Activated CD8-positive, alpha-beta memory T cell treated with anti-CD3 and anti-CD28 coated beads for 1 hour (primary cell): ENCODE results near the gene SULT1E1.

Experiments
- DNase-seq, 2 donors: peaks; one replicate each; pipeline ENCODE4 v3.0.0-alpha.2; 2020; ENCODE audit warnings: low read depth in 1 of 2; ENCODE audit errors: extremely low read depth in 1 of 2

The SULT1E1 gene, protein sequence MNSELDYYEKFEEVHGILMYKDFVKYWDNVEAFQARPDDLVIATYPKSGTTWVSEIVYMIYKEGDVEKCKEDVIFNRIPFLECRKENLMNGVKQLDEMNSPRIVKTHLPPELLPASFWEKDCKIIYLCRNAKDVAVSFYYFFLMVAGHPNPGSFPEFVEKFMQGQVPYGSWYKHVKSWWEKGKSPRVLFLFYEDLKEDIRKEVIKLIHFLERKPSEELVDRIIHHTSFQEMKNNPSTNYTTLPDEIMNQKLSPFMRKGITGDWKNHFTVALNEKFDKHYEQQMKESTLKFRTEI

DNA sequence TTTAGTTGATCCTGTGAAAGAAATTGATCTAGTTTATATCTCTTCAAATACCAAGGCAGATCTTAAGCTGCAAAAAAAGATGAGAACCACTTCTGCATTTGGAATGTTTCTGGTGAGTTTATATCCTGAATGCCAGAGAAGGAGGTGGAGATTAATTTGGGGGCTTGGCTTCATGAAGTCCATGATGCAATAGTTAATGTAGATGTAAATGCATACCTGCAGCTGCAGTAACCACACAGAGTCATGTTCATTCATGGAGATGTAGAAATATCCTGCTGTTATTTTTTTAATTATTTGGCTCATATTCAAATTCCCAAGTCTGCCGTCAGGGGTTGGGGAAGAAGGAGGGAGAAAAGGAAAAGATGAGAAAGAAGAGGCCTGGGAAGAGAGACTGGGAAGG is at the start of gene SULT1E1:
Gene SULT1E1, minus strand, starts transcription at position 94 of the 400 bp plus-strand sequence. CDS start 2,501 bp downstream, outside the sequence.
- no peak for DNase-seq

DNA sequence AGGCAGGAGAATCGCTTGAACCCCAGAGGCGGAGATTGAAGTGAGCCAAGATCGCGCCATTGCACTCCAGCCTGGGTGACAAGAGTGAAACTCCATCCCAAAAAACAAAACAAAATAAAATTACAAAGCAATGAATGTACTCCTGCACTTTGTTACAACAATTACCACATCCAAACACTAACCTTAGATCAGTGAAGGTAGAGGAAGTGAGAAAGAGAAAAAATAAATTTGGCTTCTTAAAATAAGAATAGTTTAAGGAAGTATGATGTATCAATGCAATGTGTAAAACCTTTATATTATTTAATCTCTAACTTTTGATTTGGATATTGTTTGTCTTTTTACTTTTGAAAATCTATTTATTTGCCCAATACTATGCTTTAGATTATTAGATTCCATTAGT is 49.2 kb upstream of the SULT1E1 start:
- DNase-seq = no peak

DNA sequence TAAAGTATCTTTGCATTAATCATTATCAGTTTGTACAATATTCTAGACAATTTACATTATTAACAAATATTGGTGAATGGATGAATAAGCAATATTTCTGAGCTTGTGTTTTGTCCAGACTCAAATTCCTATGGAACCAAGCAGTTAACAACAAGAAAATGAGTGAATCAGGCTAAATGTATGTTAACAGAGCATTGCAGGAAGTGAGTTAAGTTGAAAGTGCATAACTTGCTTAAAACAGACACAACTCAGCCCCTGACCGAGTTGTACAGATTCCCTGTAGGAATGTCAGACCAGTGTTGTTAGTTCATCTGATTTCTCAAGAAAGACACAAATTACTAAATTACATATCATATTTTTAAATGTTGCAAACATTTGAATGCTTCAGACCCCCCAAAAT is 47.2 kb upstream of the SULT1E1 start:
- DNase-seq = no peak

DNA sequence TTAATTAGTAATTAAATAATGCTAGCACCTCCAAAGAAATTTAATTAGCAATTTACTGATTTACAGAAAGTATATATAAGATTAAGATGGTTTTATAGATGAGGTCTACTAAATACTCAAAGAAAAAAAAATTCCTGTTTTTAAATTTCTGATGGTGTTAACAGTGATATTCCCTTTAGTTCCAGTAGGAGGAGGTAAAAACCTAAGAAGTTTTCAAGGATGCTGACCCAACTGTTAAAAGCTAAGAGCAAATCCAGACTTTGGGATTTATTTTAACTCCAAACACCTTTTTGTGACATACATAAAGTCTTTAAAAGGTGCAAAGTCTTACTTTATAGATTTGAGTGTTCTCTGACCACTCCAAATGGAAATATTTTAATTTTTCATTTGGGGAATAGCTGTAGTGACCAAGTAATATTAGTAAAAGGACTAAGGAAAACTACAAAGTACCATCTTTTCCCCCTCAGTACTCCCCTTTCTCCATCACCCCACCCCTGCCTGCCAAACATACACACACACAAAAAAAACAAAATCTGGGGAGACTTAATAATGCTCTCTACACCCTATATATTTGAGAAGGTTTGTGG is 36.7 kb upstream of the SULT1E1 start:
- DNase-seq = no peak

DNA sequence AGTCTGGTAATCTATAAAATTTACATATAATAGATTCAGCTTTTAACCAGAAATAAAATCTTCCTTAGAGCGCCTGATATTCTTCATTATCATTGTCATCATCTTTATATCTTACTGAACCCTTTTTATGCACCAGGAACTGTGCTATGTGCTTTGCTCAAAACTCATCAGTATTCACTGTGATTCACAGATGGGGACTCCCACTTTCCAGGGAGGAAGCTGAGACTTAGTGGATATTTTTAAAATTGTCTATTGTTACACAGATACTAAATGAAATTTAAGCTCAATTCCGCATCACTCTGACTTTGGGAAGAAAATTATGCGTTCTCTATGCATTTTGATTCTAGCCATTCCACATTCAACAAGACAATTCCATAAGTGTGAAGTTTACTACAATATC is 34.8 kb upstream of the SULT1E1 start:
- DNase-seq = no peak

DNA sequence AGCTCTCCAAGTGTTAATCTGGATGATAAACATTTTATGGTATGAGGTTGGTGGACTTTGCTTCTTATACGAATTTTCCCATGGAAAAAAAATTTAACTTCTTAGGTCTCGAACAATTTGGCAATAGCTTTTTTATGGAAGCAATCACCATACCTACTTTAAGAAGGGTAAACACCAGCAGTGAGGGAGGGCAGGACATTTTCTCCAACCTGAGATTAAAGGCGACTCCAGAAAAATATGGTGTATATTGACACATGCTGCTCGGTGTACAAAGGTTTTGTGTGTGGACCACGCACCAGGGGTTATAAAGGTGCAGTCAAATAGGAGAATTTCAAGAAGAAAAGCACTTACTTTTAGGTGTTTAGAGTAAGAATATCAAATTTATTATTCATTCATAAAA is 34.2 kb upstream of the SULT1E1 start:
- DNase-seq = no peak

DNA sequence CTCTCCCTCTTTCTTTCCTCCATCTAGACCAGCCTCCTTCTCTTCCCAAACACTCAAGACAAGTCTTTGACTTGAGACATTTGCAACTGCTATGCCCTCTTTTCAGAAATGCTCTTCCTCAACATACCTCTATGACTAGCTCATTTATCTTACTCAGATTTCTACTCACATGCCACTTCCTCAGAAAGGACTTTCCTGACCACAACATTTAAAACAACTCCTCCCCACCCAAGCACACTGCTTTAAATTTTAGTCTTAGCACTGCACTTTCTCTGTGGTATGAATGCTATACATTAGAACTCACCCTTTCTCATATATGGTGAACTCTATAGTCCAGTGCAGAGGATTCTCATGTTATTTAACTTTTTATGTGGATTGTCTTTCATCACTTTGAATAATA is 28.4 kb upstream of the SULT1E1 start:
- DNase-seq = no peak

DNA sequence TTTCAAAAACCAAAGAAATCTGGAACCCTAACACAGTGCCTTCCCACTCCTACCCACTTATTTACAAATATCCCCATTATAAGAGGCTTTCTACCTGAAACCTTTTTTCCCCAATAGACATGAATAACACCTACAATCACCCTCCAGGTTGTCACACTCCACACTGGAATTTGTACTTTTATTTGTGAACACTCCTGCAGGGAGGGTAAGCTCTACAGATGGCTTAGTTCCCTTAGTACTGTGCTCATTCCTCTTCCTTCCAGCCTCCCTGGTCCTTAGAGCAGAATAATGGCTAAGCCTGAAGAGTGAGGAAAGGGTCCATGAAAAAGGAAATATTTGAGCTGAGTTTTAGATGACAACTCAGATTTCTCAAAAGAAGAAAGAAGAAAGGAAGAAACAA is 22.2 kb upstream of the SULT1E1 start:
- no peak for DNase-seq

DNA sequence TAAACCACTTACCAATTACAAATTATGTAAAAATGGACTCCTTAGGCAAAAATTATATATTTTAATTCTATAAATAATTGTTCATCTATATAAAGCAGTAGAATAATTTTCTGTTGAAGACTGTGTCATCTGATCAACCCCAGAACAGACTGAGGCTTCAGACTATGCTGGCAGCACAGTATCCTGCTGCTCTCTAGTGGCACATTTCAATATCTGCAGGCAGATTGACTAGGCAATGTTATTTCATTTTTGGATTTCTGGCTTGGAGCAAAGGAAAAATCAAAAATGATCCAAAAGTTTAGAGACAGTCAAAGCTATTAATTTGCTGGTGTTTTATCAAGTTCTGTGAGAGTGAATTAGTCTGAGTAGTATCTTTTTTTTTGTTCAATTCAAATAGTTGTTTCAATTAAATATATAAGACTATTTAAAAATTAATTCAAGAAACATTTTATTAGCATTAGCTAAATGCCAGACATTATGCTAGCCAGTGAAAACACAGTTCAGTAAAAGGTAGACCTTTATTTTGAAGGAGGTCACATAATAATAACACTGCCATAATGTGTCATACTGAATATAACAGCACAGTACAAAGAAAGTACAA is 21.3 kb upstream of the SULT1E1 start:
- DNase-seq = no peak

DNA sequence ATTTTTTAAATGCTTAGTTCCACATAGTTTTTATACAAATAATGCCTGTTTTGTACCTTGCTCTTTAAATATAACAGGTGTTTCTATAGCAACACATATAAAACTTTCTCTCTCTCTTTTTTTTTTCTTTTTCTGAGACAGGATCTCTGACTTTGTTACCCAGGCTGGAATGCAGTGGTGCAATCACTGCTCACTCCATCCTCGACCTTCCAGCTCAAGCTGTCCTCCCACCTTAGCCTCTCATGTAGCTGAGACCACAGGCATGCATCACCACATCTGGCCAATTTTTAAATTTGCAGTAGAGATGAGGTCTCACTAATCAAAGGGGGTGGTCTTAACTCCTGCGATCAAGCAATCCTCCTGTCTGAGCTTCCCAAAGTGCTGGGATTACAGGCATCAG is 18.3 kb upstream of the SULT1E1 start:
- DNase-seq = no peak

DNA sequence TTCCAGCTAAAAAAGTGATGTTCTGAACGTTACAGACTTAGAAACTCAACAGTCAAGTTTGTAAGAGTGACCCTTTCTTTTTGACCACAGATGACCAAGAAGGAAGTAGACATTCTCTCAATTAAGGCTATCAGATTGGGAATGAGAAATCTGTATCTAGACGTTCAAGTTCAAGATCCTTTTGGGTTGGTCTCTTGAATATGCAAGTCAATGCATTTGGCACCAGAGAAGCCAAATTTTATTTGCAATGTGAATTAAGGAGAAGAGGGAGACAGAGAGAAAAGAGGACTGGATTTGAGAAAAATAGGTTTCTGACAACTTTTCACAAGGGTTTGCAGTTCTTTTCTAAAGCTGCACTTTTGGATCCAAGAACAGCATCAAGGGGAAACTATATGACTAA is 17.5 kb upstream of the SULT1E1 start:
- no peak for DNase-seq

DNA sequence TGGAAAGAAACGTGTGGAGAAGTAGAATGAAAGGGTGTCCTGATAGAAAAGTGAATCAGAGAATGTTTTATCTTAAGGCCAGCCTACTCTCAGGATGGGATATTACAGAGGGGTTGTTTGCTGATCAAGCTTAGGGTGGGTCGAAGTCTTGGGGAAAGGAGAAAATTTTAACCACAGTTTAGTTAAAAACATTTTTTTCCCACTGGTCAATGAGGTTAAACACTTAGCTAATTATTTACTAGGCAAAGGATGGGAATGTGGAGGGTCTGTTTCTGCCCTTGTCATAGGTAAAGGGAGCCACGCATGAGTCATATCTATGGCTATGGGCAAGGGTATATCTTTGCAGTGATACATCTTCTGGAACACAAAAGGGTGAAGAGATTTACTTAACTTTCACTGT is 16.1 kb upstream of the SULT1E1 start:
- no peak for DNase-seq

DNA sequence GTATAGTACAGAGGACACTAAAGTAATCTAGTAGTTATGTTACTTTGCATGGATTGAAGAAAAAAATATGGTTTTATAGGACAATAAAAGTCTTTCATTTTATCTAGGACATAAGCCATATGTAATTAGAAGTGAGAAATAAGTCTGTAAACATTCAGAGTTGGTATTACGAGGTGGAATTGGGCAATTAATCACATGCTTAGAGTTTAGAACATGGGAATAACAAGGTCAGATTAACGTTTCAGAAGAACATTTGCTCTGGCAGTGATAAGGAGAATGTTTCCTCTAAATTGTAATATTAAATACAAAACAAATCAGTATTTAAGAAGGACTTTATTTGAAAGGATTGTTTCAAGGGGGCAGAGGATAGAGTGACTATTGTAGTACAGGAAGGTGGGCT is 15.6 kb upstream of the SULT1E1 start:
- no peak for DNase-seq

DNA sequence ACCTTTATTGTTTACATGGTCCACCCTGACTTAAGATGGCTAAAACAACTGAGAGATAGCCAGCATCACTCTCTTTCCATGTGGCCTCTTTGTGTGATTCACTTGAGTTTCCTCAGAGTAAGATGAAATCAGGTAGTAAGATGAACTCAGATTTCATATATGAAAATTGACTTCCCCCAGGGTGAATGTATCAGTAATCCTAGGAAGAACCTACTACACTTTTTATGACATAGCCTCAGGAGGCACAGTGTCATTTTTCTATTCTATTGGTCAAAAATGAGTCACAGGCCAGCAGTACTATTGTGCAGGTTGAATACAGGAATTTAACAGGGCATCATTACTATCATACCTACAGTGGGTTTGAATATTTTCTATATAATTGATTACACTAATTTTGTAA is 14.6 kb upstream of the SULT1E1 start:
- no peak for DNase-seq

DNA sequence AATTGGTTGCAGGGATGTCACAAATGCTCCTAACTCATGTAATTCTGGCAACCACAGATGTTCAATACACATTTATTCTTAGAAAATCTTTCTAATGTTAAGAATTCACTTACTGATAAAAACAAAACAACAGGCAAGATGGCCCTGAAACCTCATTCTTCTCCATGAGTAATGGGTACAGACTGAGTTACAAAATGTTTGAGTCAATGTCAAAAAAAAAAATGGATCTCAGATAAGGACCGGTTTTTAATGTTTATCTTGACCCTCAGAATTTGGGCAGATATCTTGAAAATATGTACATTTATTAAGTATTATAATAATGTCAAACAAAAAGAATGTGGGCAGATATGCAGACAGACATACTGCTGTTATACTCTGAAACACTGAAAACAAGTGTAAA is 1.8 kb upstream of the SULT1E1 start:
- DNase-seq = no peak

DNA sequence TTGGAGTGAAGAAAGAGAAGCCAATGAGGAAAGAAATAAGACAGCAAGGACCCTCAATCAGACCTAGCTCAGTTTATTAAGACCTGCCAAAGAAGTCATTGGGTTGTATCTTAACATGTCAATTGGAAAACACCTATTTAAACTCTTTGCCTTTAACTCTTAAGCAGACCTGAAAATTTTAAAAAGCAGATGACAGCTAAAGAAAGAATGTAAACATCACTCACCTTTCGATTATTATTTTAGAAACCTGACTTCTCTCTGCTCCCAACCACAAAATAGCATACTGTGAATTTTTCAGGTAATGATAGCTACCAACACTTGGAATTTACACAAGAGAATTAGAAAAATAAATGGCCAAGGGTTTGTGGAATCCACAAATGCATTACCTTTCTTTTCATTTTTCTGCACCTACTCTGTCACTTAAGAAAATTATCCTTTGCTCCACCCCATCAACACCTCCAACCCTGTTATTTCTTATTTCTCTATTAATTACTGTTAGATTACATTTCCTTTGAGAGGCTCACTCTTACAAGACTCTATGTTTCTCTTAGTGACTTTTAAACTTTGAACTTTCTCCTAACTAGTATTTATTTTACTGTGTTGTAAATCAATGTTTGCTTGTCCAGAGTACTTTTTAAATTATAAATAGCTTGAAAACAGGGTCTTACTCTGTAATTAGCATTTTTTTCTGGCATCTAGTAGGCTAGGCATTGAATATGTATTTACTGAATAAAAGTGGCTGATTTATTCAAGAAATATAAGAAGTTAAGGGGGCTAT is 765 bp upstream of the SULT1E1 start:
- DNase-seq = no peak

DNA sequence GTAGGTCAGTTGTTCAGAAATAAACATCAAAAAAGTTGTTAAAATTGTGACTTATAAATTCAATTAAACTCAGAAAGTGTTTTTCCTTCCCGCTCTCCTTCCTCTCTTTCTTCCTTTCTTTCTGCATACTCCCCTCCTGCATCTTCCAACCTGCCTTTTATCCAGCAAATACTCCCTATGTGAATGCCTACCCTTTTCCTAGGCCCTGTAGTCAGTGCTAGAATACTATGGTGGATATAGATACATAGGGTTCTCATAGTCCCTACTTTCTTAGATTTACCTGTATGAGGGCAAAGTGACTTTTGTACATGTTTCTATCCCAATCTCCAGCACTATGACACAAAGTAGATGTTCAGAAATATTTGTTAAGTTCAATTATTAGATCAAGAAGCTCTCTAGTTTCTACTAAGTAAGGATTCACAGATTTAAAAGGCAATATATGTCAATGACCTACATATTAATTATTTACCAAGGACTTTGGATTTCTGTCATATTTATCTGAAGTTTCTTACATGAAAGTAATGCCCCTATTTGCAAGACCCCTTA is 732 bp downstream of the SULT1E1 start:
- DNase-seq = no peak

DNA sequence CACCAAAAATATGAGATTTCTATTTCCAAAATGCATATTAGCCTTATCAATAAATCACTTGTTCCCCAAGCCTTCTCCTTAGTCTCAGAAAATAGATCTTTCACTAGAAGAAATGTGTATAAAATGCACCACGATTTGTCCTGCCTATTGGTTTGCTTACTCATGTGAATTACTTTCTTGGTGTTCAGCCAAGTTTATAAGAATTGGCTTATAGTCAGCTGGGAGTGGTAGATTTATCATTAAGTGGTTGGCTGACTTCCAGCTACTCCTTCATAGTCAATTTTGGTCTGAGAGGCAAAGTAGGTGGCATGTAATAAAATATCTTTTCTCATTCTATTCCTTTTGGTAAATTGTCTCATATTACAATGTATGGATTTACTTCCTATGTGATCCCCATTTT is 1.3 kb downstream of the SULT1E1 start:
- no peak for DNase-seq

DNA sequence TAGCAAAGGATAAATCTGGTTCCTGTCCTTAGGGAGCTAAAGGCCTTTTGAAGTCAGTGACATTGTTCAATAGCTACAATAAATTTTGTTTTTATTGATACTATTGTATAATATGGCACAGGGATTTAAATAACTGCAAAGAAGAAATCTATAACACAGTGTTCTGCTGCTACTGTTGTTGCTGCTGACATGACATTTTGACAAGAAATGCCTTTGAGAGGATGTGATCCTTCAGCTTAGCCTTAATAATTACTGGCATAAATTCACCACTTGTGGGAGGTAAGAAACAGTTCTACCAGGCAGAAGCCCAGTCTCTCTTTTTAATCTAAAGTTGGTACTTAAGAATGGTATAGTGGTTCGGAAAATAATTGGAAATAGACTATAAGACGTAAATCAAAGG is 4.1 kb downstream of the SULT1E1 start:
- DNase-seq = no peak

DNA sequence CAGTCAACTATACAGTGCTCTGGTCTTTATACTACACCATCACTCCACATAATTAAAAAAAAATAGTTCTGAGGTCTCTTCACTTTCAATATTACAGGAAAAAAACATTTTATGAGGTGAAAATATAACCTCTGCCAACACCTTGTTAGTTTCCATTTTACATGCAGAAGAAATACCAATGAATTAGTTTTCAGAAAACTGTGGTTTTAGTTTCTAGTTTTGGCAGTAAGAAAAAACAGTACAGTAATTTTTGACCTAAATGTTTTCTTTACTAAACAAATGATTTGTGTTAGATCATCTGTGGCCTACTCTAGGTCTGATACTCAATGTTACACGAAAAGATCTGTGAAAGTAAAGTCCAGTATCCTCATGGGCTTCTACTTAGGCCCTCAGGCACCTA is 10.0 kb downstream of the SULT1E1 start:
- no peak for DNase-seq

DNA sequence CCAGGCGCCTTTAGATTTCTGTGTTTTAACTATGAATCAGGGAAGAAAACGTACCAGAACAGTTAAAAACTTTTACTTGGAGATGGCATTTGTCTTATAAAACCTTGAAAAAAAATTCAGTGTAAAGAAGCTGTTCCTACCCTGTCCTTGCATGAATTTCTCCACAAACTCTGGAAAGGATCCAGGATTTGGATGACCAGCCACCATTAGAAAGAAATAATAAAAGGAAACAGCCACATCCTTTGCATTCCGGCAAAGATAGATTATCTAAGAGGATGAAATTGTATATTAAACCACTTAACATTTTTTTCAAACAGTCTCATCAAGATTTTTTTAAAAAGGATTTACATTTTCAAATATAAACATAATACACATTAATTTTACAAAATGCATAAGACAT is 10.6 kb downstream of the SULT1E1 start:
- no peak for DNase-seq

DNA sequence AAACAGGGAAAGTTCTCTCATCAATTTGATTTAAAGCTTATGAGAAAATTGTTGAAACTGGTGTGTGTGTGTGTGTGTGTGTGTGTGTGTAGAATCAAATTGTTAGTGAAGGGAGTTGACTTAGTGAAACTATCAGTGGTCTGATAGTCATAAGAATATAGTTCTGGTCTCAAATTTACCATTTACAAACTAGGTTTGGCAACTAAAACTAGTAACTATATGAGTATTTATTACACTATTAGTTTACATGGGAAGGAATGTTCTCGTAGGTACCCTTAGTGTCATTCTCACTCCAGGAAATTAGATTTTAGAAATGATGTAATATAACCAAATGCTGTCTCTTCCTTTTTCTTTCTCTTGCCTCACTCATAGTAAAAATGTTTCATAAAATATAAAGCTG is 11.9 kb downstream of the SULT1E1 start:
- DNase-seq = no peak
